UCSD-AML1 (cell line): ENCODE data around the gene ZSCAN21.
"Not testable (repeated sequence)": the region's sequence is repeated elsewhere in the genome, so short reads cannot be mapped to it uniquely, and the experiment has no call there.

Experiments used
- DNase-seq: peaks from one replicate; lab custom pipeline; 2025; ENCODE audit not compliant: unreplicated experiment; lab: John Stamatoyannopoulos, UW

ZSCAN21 gene

GRCh38 chr7:100049441-100050291 lies at the start of gene ZSCAN21:
ZSCAN21 (plus strand) TSS chr7:100049774; CDS start chr7:100057007, 7,233 bp downstream.
- DNase-seq, result peak; percentile 62

- no peak for DNase-seq
Observed at GRCh38 chr7:100000239-100000638, 49.3 kb upstream of the ZSCAN21 start.

- DNase-seq, result peak; percentile 14
Observed at GRCh38 chr7:100003711-100004661, 45.6 kb upstream of the ZSCAN21 start.

- DNase-seq, result no peak
Observed at GRCh38 chr7:100007887-100008286, 41.7 kb upstream of the ZSCAN21 start.

- no peak for DNase-seq
Observed at GRCh38 chr7:100008525-100008924, 41.0 kb upstream of the ZSCAN21 start.

DNA sequence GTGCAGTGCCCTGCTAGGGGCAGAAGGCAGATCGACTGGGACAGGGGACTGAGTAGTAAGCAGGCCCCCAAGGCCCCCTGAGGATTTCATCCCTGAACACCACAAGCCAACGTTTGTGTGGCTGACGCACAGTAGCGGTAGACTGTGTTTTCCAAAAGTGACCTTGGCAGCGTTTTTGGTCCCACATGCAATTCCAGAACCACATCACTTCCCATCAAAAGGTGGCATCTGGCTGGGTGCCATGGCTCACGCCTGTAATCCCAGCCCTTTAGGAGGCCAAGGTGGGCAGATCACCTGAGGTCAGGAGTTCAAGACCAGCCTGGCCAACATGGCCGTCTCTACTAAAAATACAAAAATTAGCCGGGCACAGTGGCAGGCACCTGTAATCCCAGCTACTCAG lies 39.6 kb upstream of the ZSCAN21 start:
- not testable (repeated sequence) for DNase-seq

- DNase-seq, result no peak
Observed at GRCh38 chr7:100010901-100011300, 38.7 kb upstream of the ZSCAN21 start.

- no peak for DNase-seq
Observed at GRCh38 chr7:100011516-100011915, 38.1 kb upstream of the ZSCAN21 start.

GRCh38 chr7:100012385-100013327 lies 36.9 kb upstream of the ZSCAN21 start:
- DNase-seq, result not testable (repeated sequence)

GRCh38 chr7:100013328-100013676 lies 36.3 kb upstream of the ZSCAN21 start:
- DNase-seq, result no peak

DNA sequence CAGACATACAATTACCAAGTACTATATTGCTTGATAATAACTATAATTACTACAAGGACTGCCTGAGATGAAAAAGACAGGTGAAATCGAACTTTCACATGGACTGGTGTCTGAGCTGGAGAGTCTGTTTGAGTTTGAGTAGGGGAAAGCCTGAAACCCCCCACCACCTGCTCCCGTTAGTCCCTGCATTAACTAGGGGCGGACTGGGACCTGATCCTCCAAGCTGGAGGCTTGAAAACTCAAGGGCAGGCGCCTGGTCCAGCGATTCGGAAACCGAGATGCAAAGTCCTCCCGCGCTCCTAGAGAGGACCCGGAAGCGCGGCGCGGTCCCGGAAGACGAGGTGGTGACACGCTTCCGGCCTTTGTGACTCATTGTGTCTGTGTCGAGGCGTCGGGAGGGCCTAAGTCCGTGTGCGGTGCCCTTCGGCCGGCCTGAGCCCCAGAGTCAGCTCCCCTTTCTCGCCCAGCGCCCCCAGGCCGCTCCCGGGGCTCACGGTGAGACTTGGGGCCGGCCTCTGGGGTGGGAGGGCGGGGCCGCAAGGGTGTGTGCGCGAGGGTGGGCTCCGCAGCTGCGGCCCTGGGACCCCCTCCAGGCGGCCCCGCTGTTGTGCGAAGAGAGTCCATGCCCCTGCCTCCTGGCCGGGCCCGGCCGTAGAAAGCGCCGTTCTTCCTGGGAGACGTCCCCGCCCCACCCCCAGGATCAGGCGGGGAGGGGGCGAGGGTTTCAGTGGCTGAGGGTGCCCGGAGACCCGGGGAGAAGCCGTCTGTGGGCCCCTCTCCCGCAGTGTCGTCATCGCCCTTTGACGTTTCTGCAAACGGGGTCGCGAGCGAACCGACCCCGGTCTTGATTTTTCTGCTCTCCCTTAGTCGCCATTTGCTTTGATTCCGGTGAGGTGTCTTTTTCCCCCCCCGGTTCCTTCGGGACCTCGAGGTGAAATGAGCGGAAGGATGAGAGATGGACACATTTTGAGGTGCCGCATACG lies 34.1 kb upstream of the ZSCAN21 start, which contains the start of gene ZKSCAN1:
Gene ZKSCAN1, plus strand, starts transcription at position 365 of the 983 bp plus-strand sequence. CDS start 7,911 bp downstream, outside the sequence.
- DNase-seq, result peak; percentile 79

DNA sequence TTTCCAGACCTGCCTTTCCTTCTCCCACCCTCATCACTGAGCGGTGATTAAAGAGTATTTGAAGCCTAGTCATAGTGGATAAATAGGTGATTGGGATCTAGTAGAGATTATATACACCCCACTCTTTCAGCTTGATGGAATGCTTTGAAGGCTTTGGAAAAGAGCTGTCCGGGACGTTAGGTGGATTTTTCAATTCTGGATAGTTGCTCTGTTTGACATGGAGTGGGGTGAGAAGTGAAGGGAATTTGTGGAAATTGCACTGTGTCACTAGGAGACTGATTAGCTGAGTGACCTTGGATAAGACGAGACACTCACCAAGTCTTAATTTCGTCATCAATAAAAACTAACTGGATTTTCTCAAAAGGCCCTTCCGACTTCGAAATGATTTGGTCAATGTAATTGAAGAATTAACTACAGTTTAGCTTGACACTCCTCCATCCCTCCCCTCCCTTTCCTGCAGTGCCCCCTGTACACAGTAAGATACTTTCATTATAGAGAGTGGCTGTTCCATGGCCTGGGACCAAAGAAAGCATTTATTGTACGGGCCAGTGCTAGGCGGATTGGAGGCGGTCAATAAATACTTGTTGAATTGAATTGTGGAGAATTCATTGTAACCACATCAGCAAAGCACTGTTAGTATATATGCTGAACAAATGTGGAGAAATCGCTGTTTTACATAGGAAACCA lies 33.2 kb upstream of the ZSCAN21 start:
- no peak for DNase-seq

GRCh38 chr7:100017300-100017699 lies 32.3 kb upstream of the ZSCAN21 start:
- DNase-seq, result no peak

DNA sequence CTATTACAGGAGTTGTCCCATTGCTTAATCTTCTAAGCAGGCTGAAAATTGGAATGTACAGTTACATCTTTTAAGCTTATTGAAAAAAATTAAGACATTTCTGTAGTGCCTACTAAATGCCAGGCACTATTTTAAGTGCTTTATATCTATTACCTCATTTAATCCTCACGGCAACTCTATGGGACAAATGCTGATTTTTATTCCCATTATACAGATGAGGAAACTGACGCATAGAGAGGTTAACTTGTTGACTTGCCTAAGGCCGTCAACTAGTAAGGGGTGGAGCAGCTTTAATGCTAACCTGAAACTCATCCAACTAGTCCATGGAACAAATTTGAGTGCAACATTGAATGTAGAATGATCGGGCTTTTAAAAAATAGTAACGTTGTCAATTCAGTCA lies 31.7 kb upstream of the ZSCAN21 start:
- DNase-seq, result no peak

GRCh38 chr7:100019908-100020307 lies 29.7 kb upstream of the ZSCAN21 start:
- DNase-seq, result no peak

DNA sequence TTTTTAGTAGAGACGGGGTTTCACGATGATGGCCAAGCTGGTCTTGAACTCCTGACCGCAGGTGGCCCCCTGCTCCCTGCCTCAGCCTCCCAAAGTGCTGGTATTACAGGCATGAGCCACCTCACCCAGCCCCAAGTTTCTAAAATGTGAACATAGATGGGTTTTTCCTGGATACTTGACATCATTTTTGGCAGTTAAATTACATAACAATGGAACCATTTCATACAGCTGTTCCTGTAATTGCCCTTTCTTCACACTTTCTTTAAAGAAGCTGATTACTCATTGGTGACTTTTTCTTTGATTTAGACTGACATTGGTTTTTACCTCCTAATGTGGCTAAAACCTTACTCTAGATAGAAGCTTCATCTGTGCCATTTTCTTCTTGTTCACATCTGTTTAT lies 28.3 kb upstream of the ZSCAN21 start:
- DNase-seq, result no peak

DNA sequence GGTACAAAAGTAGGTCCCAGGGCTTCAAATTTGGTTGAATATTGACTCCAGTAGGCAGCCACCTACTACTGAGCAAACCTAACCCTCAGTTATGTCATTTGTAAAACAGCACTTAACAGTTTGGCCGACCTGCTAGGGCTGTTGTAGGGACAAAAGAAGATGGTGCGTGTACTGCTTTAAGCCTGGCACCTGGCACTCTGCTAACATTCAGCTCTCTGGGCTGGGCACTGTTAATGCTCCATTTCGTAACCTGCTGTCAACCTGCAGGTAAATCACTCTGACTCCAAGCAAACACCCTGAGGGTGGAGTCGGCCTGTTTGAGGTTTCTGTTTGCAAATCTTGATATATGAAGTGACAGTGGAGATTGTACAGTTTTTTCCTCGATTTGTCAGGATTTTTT lies 27.0 kb upstream of the ZSCAN21 start:
- DNase-seq, result no peak

- DNase-seq, result no peak
Observed at GRCh38 chr7:100023526-100023925, 26.0 kb upstream of the ZSCAN21 start.
